AML-193 (cell line): Measurements from ENCODE around the gene TBCD.

Experiments
- DNase-seq, 2 experiments: peaks; one replicate each; lab custom pipeline; 2025; lab: John Stamatoyannopoulos, UW

The TBCD gene

GRCh38 chr17:82832881-82833475 lies 81.1 kb downstream of the TBCD start:
- DNase-seq, result no peak

GRCh38 chr17:82835122-82835521 lies 83.3 kb downstream of the TBCD start:
- no peak for DNase-seq

- no peak for DNase-seq
These were observed 84.1 kb downstream of the TBCD start for GRCh38 chr17:82835766-82836512.

- no peak for DNase-seq
These were observed 85.0 kb downstream of the TBCD start for GRCh38 chr17:82836823-82837357.

- no peak for DNase-seq
These were observed 85.9 kb downstream of the TBCD start for GRCh38 chr17:82837586-82838320.

GRCh38 chr17:82838386-82839063 lies 86.7 kb downstream of the TBCD start:
- DNase-seq, result peak; percentile 75 to 81

GRCh38 chr17:82839617-82840292 lies 87.9 kb downstream of the TBCD start, which contains the start of gene ZNF750:
Gene ZNF750 (minus strand): TSS chr17:82840022. CDS start chr17:82832454, 7,568 bp downstream.
- DNase-seq, result no peak

- DNase-seq, result no peak
These were observed 88.6 kb downstream of the TBCD start for GRCh38 chr17:82840431-82840831.

GRCh38 chr17:82841921-82842596 lies 90.2 kb downstream of the TBCD start:
- DNase-seq, result no peak

GRCh38 chr17:82843904-82844680 lies 92.2 kb downstream of the TBCD start:
- DNase-seq, result no peak

GRCh38 chr17:82844796-82845162 lies 92.9 kb downstream of the TBCD start:
- DNase-seq, result no peak

GRCh38 chr17:82845163-82845807 lies 93.4 kb downstream of the TBCD start:
- no peak for DNase-seq

- DNase-seq, result no peak
These were observed 94.3 kb downstream of the TBCD start for GRCh38 chr17:82846061-82846691.

- DNase-seq, result no peak
These were observed 96.2 kb downstream of the TBCD start for GRCh38 chr17:82848022-82848592.

GRCh38 chr17:82849076-82849945 lies 97.4 kb downstream of the TBCD start:
- DNase-seq, result no peak

- DNase-seq, result no peak
These were observed 99.5 kb downstream of the TBCD start for GRCh38 chr17:82851381-82851780.

GRCh38 chr17:82854226-82854625 lies 102.4 kb downstream of the TBCD start:
- no peak for DNase-seq

GRCh38 chr17:82856361-82856760 lies 104.5 kb downstream of the TBCD start:
- DNase-seq, result no peak
